DOHH2 (cell line): ENCODE results near the gene PSTPIP1.
A peak's percentile ranks its signal among the peaks of the same experiment; 100 is the strongest.

ENCODE experiments used
- H3F3A ChIP-seq: fragments of 200-600 bp; sonication (generic), shearing (Covaris generic); 2 replicates; pipeline ENCODE4 v1.6.0; 2016; ENCODE audit warnings: antibody characterized with exemption, mild to moderate bottlenecking; ENCODE audit not compliant: control insufficient read depth, insufficient read depth
- H3K27ac ChIP-seq: fragments of 200-600 bp; sonication (generic); 2 replicates; pipeline ENCODE4 v1.5.1; 2014; ENCODE audit warnings: low read depth, mild to moderate bottlenecking, low read length, moderate library complexity
- H3K27me3 ChIP-seq: fragments of 200-600 bp; sonication (generic); 2 replicates; pipeline ENCODE4 v1.6.1; 2014; ENCODE audit warnings: mild to moderate bottlenecking, low read length, mixed read lengths; ENCODE audit not compliant: control insufficient read depth
- H3K36me3 ChIP-seq: fragments of 200-600 bp; sonication (generic); 2 replicates; pipeline ENCODE4 v1.6.1; 2014; ENCODE audit warnings: mild to moderate bottlenecking, low read length, moderate library complexity, mixed read lengths; ENCODE audit not compliant: control insufficient read depth
- H3K4me1 ChIP-seq: fragments of 200-600 bp; sonication (generic); 2 replicates; pipeline ENCODE4 v1.6.1; 2014; ENCODE audit warnings: mild to moderate bottlenecking, low read length, mixed read lengths; ENCODE audit not compliant: control insufficient read depth
- H3K4me2 ChIP-seq: fragments of 200-600 bp; sonication (generic); 2 replicates; pipeline ENCODE4 v1.6.0; 2014; ENCODE audit warnings: mild to moderate bottlenecking, low read length, moderate library complexity
- H3K4me3 ChIP-seq: fragments of 200-600 bp; sonication (generic); 2 replicates; pipeline ENCODE4 v1.5.1; 2014; ENCODE audit warnings: mild to moderate bottlenecking, low read length, mixed read lengths
- H3K79me2 ChIP-seq: fragments of 200-600 bp; sonication (generic); 2 replicates; pipeline ENCODE4 v1.6.1; 2014; ENCODE audit warnings: mild to moderate bottlenecking, low read length, mixed read lengths; ENCODE audit not compliant: control insufficient read depth
- H3K9me2 ChIP-seq: fragments of 200-600 bp; sonication (generic); replicated peaks from 2 replicates; pipeline ENCODE4 v1.6.1; 2014; ENCODE audit warnings: mild to moderate bottlenecking, low read length, mixed read lengths; ENCODE audit not compliant: control insufficient read depth
- H3K9me3 ChIP-seq: fragments of 200-600 bp; sonication (generic); 2 replicates; pipeline ENCODE4 v1.6.1; 2014; ENCODE audit warnings: antibody characterized with exemption, low read length, mixed read lengths; ENCODE audit not compliant: control insufficient read depth, insufficient read depth
- H4K20me1 ChIP-seq: fragments of 200-600 bp; sonication (generic); 2 replicates; pipeline ENCODE4 v1.6.0; 2014; ENCODE audit warnings: low read depth, mild to moderate bottlenecking, antibody characterized with exemption, low read length, moderate library complexity; ENCODE audit not compliant: control insufficient read depth, insufficient read depth
- EZH2phosphoT487 ChIP-seq: fragments of 200-600 bp; sonication (generic); IDR thresholded peaks from 2 replicates; pipeline ENCODE4 v1.6.1; 2017; ENCODE audit warnings: borderline replicate concordance, mild to moderate bottlenecking, antibody characterized with exemption, low read length, moderate library complexity, mixed read lengths
- TF ChIP-seq, protein P1 (sequence below): fragments of 200-600 bp; sonication (generic); IDR thresholded peaks from one replicate; pipeline ENCODE4 v1.5.1; 2014; ENCODE audit warnings: antibody characterized with exemption, mild to moderate bottlenecking, low read depth, low read length; ENCODE audit not compliant: poor library complexity, severe bottlenecking

PSTPIP1 gene

DNA sequence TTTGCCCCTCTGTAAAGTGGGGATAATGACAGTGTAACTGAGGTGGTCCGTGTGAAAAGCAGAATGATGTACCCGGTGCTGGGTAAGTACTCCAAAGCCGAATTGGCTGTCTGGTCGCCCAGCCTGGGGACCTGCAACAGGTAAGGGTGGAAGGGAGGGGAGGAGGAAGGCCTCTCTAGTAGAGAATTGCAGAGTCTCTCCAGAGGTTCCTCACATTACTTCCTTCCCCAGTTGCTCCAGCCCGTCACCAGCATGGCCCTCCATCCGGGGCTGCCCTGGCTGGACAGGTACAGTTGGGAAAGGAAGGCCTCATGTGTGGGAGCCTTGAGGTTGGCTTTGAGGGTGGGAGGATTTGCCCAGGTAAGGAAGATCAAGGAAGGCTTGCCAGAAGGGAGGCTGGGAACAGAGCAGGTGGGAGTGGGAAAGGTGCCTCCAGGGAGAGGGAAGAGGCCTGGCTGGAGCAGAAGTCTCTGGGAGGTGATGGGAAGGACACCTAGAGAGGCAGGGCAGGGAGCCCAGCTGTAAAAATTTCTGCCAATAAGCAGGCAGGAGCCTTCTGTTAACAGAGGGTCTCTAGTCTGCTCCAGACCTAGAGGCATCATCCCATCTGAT lies 1.7 kb upstream of the PSTPIP1 start:
- H3K4me2 ChIP-seq: no peak overlapping the region
- no peaks in the 10 kb centered on the region for H3F3A ChIP-seq
- H3K27me3 ChIP-seq: no peaks in the 10 kb centered on the region
- H3K9me2 ChIP-seq: no peaks in the 10 kb centered on the region
- no peak overlapping the region for H3K27ac ChIP-seq
- no peaks in the 10 kb centered on the region for H3K9me3 ChIP-seq
- TF ChIP-seq, protein P1, sequence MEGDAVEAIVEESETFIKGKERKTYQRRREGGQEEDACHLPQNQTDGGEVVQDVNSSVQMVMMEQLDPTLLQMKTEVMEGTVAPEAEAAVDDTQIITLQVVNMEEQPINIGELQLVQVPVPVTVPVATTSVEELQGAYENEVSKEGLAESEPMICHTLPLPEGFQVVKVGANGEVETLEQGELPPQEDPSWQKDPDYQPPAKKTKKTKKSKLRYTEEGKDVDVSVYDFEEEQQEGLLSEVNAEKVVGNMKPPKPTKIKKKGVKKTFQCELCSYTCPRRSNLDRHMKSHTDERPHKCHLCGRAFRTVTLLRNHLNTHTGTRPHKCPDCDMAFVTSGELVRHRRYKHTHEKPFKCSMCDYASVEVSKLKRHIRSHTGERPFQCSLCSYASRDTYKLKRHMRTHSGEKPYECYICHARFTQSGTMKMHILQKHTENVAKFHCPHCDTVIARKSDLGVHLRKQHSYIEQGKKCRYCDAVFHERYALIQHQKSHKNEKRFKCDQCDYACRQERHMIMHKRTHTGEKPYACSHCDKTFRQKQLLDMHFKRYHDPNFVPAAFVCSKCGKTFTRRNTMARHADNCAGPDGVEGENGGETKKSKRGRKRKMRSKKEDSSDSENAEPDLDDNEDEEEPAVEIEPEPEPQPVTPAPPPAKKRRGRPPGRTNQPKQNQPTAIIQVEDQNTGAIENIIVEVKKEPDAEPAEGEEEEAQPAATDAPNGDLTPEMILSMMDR: no peak
- no peak for TF ChIP-seq EZH2phosphoT487
- no peaks in the 10 kb centered on the region for H3K36me3 ChIP-seq
- H3K79me2 ChIP-seq: peaks cover 6% of the 10 kb centered on the region
- no peak overlapping the region for H3K4me3 ChIP-seq
- H3K4me1 ChIP-seq: peaks cover 35% of the 10 kb centered on the region
- H4K20me1 ChIP-seq: no peaks in the 10 kb centered on the region

DNA sequence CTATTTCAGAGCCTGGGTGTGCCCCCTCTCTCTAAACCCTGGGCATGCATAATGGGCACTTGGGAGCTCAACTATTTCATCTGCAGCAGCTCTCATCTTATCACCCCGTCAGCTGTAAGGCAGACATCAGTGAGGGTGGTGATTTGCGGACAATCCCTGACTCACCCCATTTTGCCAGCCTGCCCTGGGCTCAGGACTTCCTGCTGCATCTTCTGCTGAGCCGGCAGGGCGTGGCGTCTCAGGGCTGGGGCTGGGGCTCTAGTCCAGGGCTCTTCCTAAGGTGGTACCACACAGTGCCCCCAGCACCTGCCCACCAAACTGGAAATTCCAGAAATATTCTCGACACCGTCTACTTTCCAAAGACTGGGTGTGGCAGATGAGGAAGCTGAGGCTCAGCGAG lies 925 bp upstream of the PSTPIP1 start:
- Histone ChIP-seq H3K4me1 (peaks cover 27% of the 10 kb centered on the region), H4K20me1 (no peaks in the 10 kb centered on the region), H3K27me3 (no peaks in the 10 kb centered on the region), H3K79me2 (peaks cover 6% of the 10 kb centered on the region), H3K9me2 (no peaks in the 10 kb centered on the region), H3K36me3 (no peaks in the 10 kb centered on the region), H3K9me3 (no peaks in the 10 kb centered on the region), H3K27ac (no peak overlapping the region), H3F3A (no peaks in the 10 kb centered on the region), H3K4me2 (no peak overlapping the region), H3K4me3 (no peak overlapping the region)
- no peak for TF ChIP-seq EZH2phosphoT487
- TF ChIP-seq, protein P1: no peak

DNA sequence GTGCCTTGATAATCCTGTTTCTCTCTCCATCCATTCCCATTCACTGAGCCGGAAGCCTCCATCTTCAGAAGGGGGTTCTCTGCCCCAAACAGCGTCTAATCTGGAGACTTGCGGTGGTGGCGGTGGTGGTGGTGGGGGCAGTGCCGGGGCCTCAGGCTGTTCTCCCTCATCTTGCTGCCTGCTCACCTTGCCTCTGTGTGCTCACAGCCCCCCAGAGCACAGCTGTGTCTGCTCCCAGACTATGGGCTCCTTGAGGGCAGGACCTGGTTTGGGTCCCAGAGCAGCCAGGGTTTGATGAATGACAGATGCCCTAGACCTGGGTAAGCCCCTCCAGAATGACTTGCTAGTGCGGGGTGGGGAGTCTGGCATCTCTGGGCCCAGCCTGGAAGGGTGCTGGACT lies 430 bp upstream of the PSTPIP1 start:
- Histone ChIP-seq H3K36me3 (no peaks in the 10 kb centered on the region), H3K4me1 (peaks cover 23% of the 10 kb centered on the region), H3K79me2 (peaks cover 6% of the 10 kb centered on the region), H3K27me3 (no peaks in the 10 kb centered on the region), H3K9me3 (no peaks in the 10 kb centered on the region), H4K20me1 (no peaks in the 10 kb centered on the region), H3K4me3 (peak overlapping the region; percentile 86), H3K4me2 (peak overlapping the region; percentile 100), H3F3A (no peaks in the 10 kb centered on the region), H3K9me2 (no peaks in the 10 kb centered on the region), H3K27ac (0 out of 2 replicates have a peak overlapping the region, but pooled peaks have one; percentile 38)
- no peak for TF ChIP-seq EZH2phosphoT487
- TF ChIP-seq, protein P1: no peak
